NCI-H748 treated with DMSO at 0.1 percent for 48 hours (cell line): ENCODE results near the gene HTR2B.
"Not testable (repeated sequence)": the region's sequence is repeated elsewhere in the genome, so short reads cannot be mapped to it uniquely, and the experiment has no call there.

Experiments used
- DNase-seq: peaks from one replicate; lab custom pipeline; 2025; lab: John Stamatoyannopoulos, UW

Gene HTR2B

DNA sequence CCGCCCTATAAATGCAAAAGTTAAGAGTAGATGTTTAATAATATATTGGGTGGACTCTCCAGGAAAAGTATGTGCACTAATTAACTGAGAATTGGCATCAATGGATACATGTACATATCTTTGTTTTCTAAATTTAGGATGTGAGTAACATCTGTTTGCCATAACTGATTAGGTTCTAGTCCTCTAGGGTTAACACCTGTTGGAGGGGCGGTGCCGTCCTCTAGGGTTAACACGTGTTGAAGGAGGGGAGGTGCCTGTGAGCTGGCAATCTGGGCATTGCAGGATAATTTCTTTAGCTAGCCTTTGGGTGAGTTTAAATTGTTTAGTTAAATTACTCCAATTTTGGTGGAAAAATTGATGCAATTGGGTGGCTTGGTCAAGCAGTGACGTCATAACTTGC, 30.9 kb downstream of the HTR2B start:
- no peak for DNase-seq

DNA sequence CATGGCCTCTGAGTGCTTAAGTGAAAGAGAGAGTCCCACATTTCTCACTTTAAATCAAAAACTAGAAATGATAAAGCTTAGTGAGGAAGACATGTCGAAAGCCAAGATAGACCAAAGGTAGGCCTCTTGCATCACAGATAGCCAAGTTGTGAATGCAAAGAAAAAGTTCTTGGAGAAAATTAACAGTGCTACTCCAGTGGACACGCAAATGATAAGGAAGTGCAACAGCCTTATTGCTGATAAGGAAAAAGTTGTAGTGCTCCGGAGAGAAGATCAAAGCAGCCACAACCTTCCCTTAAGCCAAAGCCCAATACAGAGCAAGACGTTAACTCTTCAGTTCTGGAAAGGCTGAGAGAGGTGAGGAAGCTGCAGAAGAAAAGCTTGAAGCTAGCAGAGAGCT, 36.1 kb downstream of the HTR2B start:
- DNase-seq, result no peak

- no peak for DNase-seq
Observed at GRCh38 chr2:231084565-231084964, 40.3 kb downstream of the HTR2B start.

DNA sequence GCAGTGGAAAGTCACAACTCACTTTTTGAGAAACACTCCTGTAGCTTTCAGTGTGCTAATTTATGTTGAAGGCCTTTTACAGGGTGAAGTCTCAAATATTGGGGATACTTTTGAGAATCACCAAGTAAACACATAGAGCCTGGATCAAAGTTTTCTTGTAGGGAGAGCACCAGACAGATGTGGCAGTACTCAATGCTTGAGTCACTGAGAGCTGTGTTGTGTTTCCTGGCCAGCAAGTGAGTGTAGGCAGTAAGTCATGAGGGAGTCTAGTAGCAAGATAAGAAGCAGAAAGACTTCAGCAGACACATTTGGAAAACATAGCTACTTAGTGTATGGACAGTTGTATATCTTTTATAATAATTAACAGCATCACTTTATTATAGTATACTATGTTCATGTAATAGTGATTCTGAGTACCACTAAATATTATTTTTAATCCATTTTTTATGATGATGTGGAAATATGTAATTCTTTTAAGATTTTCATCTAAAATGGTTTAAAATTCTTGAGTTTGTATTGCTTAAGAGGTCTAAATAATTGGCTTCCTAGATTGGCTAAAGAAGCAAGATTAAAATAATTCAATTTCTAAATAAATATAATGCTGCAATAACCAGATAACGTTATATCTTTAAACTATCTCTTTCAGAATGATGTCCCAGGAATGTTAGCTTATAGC, 55.3 kb downstream of the HTR2B start:
- DNase-seq, result no peak

DNA sequence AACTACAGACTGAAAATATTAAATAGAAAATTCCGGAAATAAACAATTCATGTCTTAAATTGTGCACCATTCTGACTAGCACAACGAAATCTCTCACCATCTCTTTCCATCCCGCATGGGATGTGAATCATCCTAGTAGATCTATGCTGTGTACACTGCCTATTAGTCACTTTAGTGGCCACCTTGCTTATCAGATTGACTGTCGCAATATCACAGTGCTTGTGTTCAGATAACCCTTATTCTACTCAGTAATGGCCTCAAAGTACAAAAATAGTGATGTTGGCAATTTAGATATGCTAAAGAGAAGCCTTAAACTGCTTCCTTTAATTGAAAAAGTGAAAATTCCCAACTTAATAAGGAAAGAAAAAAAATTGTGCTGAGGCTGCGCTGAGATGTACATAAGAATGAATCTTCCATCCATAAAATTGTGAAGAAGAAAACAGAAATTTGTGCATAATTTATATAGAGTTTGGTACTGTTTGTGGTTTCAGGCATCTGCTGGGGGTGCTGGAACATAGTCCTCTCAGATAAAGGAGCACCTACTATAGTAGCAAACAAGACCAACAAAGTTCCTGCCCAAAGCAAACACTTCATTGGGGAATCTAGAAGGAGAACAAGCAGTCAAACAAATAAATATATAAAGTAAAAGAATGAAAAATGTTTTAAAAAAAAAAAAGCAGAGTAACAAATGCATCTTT, 56.2 kb downstream of the HTR2B start:
- DNase-seq, result no peak

GRCh38 chr2:231067531-231067930, 57.3 kb downstream of the HTR2B start:
- not testable (repeated sequence) for DNase-seq

GRCh38 chr2:231065966-231066365, 58.9 kb downstream of the HTR2B start:
- DNase-seq, result no peak

- DNase-seq, result no peak
Observed at GRCh38 chr2:231063347-231063746, 61.5 kb downstream of the HTR2B start.

GRCh38 chr2:231062776-231063175, 62.1 kb downstream of the HTR2B start:
- no peak for DNase-seq

GRCh38 chr2:231059756-231060155, 65.1 kb downstream of the HTR2B start:
- no peak for DNase-seq

GRCh38 chr2:231058761-231059550, 65.9 kb downstream of the HTR2B start:
- DNase-seq, result no peak
